ENCODE results near the gene LLGL2. TPM values are rescaled to one million over a fixed set of nuclear protein-coding genes. Genes with fewer than 3 reads are reported as not detected.
A peak's percentile ranks its signal among the peaks of the same experiment; 100 is the strongest.

Gene LLGL2
- total RNA-seq, 1 experiment from 2014 or later: 10.8 TPM

- Histone ChIP-seq H3K4me3 (ENCODE audit: low read depth, low read length, poor library complexity, severe bottlenecking) (no peak overlapping the region), H3K36me3 (ENCODE audit: insufficient read depth, low read length, poor library complexity, severe bottlenecking) (peaks cover 4% of the 10 kb centered on the region), H3K4me1 (ENCODE audit: insufficient read depth, low read length, poor library complexity, severe bottlenecking) (no peaks in the 10 kb centered on the region), H3K9me3 (ENCODE audit: low read depth, low read length, poor library complexity, severe bottlenecking) (no peaks in the 10 kb centered on the region), H3K27ac (ENCODE audit: low read depth, low read length, poor library complexity, severe bottlenecking) (no peak overlapping the region), H3K27me3 (replicated peaks; ENCODE audit: insufficient read depth, low read depth, low read length, poor library complexity) (no peaks in the 10 kb centered on the region)
- intact Hi-C loops (cut with micrococcal nuclease; ENCODE audit: unreplicated experiment): no loop called here
- BruUV-seq (replicated peaks): no TSS peak
- CTCF ChIA-PET: no interaction called here
- TF ChIP-seq EZH2 (IDR thresholded peaks at IDR 0.05; ENCODE audit: borderline replicate concordance, low read depth, low read length, poor library complexity, severe bottlenecking) (no peak), CTCF (conservative IDR thresholded peaks at IDR 0.05; ENCODE audit: low read depth, low read length) (no peak)
- no peak for DNase-seq (ENCODE audit: low spot score)
- POLR2A ChIA-PET (ENCODE audit: low non-redundant PET): no interaction called here
Measured at GRCh38 chr17:75511270-75511609, 14.3 kb upstream of the LLGL2 start.

GRCh38 chr17:75511610-75512575 is 13.6 kb upstream of the LLGL2 start:
- POLR2A ChIA-PET (ENCODE audit: low non-redundant PET): no interaction called here
- Histone ChIP-seq H3K36me3 (ENCODE audit: insufficient read depth, low read length, poor library complexity, severe bottlenecking) (peaks cover 4% of the 10 kb centered on the region), H3K4me1 (ENCODE audit: insufficient read depth, low read length, poor library complexity, severe bottlenecking) (no peaks in the 10 kb centered on the region), H3K27me3 (replicated peaks; ENCODE audit: insufficient read depth, low read depth, low read length, poor library complexity) (no peaks in the 10 kb centered on the region), H3K4me3 (ENCODE audit: low read depth, low read length, poor library complexity, severe bottlenecking) (no peak overlapping the region), H3K9me3 (ENCODE audit: low read depth, low read length, poor library complexity, severe bottlenecking) (no peaks in the 10 kb centered on the region), H3K27ac (ENCODE audit: low read depth, low read length, poor library complexity, severe bottlenecking) (no peak overlapping the region)
- no peak for TF ChIP-seq EZH2 (IDR thresholded peaks at IDR 0.05; ENCODE audit: borderline replicate concordance, low read depth, low read length, poor library complexity, severe bottlenecking)
- no peak for TF ChIP-seq CTCF (conservative IDR thresholded peaks at IDR 0.05; ENCODE audit: low read depth, low read length)
- BruUV-seq (replicated peaks): no TSS peak
- DNase-seq (ENCODE audit: low spot score): no peak
- CTCF ChIA-PET: no interaction called here
- intact Hi-C loops (cut with micrococcal nuclease; ENCODE audit: unreplicated experiment): no loop called here

- H3K9me3 ChIP-seq (ENCODE audit: low read depth, low read length, poor library complexity, severe bottlenecking): no peaks in the 10 kb centered on the region
- no peaks in the 10 kb centered on the region for H3K4me1 ChIP-seq (ENCODE audit: insufficient read depth, low read length, poor library complexity, severe bottlenecking)
- intact Hi-C loops (cut with micrococcal nuclease; ENCODE audit: unreplicated experiment): no loop called here
- no peak overlapping the region for H3K27ac ChIP-seq (ENCODE audit: low read depth, low read length, poor library complexity, severe bottlenecking)
- H3K36me3 ChIP-seq (ENCODE audit: insufficient read depth, low read length, poor library complexity, severe bottlenecking): peaks cover 4% of the 10 kb centered on the region
- no peak overlapping the region for H3K4me3 ChIP-seq (ENCODE audit: low read depth, low read length, poor library complexity, severe bottlenecking)
- CTCF ChIA-PET: no interaction called here
- TSS peak; percentile 30 for BruUV-seq (replicated peaks)
- DNase-seq (ENCODE audit: low spot score): no peak
- no peaks in the 10 kb centered on the region for H3K27me3 ChIP-seq (replicated peaks; ENCODE audit: insufficient read depth, low read depth, low read length, poor library complexity)
- TF ChIP-seq EZH2 (IDR thresholded peaks at IDR 0.05; ENCODE audit: borderline replicate concordance, low read depth, low read length, poor library complexity, severe bottlenecking) (no peak), CTCF (conservative IDR thresholded peaks at IDR 0.05; ENCODE audit: low read depth, low read length) (no peak)
- POLR2A ChIA-PET (ENCODE audit: low non-redundant PET): no interaction called here
Measured at GRCh38 chr17:75512926-75513640, 12.4 kb upstream of the LLGL2 start.

Measured in A673 (cell line).